Measurements from ENCODE around the gene CTIF. TPM values are rescaled to one million over a fixed set of nuclear protein-coding genes. Genes with fewer than 3 reads are reported as not detected.

The CTIF gene
- polyA plus RNA-seq, 1 donor from 2014 or later: 50.2 TPM

GRCh38 chr18:48728204-48728833 is 189.5 kb downstream of the CTIF start:
- no peak overlapping the region for H3K4me3 ChIP-seq (ENCODE audit: low read length)
- H3K9ac ChIP-seq (ENCODE audit: low read length): no peak overlapping the region
- TF ChIP-seq RAD21 (conservative IDR thresholded peaks at IDR 0.05) (no peak), REST (IDR thresholded peaks at IDR 0.05; ENCODE audit: borderline replicate concordance) (no peak), MXI1 (conservative IDR thresholded peaks at IDR 0.05; ENCODE audit: poor library complexity, severe bottlenecking) (no peak), CTCF (IDR thresholded peaks at IDR 0.05; ENCODE audit: poor library complexity, severe bottlenecking) (no peak), POLR2AphosphoS5 (IDR thresholded peaks at IDR 0.05) (no peak), TAF1 (IDR thresholded peaks at IDR 0.05; ENCODE audit: low read depth) (no peak), SMC3 (conservative IDR thresholded peaks at IDR 0.05; ENCODE audit: poor library complexity) (no peak)
- H3K9me2 ChIP-seq (ENCODE audit: insufficient read depth, low read length): no peaks in the 10 kb centered on the region
- no peaks in the 10 kb centered on the region for H4K20me1 ChIP-seq (ENCODE audit: insufficient read depth)
- peaks cover 3% of the 10 kb centered on the region for H3K36me3 ChIP-seq (ENCODE audit: insufficient read depth, low read length)
- no peak overlapping the region for H3K4me2 ChIP-seq (ENCODE audit: low read length)
- no peaks in the 10 kb centered on the region for H3F3A ChIP-seq (ENCODE audit: insufficient read depth, low read length, poor library complexity, severe bottlenecking)
- H3K27me3 ChIP-seq (ENCODE audit: insufficient read depth, low read depth, low read length): no peaks in the 10 kb centered on the region
- H3K79me2 ChIP-seq (replicated peaks; ENCODE audit: insufficient read depth, low read length): no peaks in the 10 kb centered on the region
- no peak overlapping the region for H3K27ac ChIP-seq (ENCODE audit: low read length)
- H2AFZ ChIP-seq (ENCODE audit: low read depth, low read length): no peak overlapping the region
- no peaks in the 10 kb centered on the region for H3K9me3 ChIP-seq (ENCODE audit: low read length)

GRCh38 chr18:48729404-48729803 is 190.6 kb downstream of the CTIF start:
- no peaks in the 10 kb centered on the region for H3K27me3 ChIP-seq (ENCODE audit: insufficient read depth, low read depth, low read length)
- H3K27ac ChIP-seq (ENCODE audit: low read length): no peak overlapping the region
- TF ChIP-seq EP300 (conservative IDR thresholded peaks at IDR 0.05; ENCODE audit: poor library complexity, severe bottlenecking) (no peak), POLR2AphosphoS5 (IDR thresholded peaks at IDR 0.05) (no peak), SMC3 (conservative IDR thresholded peaks at IDR 0.05; ENCODE audit: poor library complexity) (no peak), TAF1 (IDR thresholded peaks at IDR 0.05; ENCODE audit: low read depth) (no peak), CTCF (IDR thresholded peaks at IDR 0.05; ENCODE audit: poor library complexity, severe bottlenecking) (no peak), RAD21 (conservative IDR thresholded peaks at IDR 0.05) (no peak), MXI1 (conservative IDR thresholded peaks at IDR 0.05; ENCODE audit: poor library complexity, severe bottlenecking) (no peak), EZH2 (IDR thresholded peaks at IDR 0.05; ENCODE audit: borderline replicate concordance, insufficient read depth, low read length, poor library complexity, severe bottlenecking) (no peak), REST (IDR thresholded peaks at IDR 0.05; ENCODE audit: borderline replicate concordance) (no peak)
- no peak overlapping the region for H3K4me2 ChIP-seq (ENCODE audit: low read length)
- peaks cover 3% of the 10 kb centered on the region for H3K36me3 ChIP-seq (ENCODE audit: insufficient read depth, low read length)
- no peaks in the 10 kb centered on the region for H3F3A ChIP-seq (ENCODE audit: insufficient read depth, low read length, poor library complexity, severe bottlenecking)
- H3K4me3 ChIP-seq (ENCODE audit: low read length): no peak overlapping the region
- H2AFZ ChIP-seq (ENCODE audit: low read depth, low read length): no peak overlapping the region
- no peaks in the 10 kb centered on the region for H3K9me2 ChIP-seq (ENCODE audit: insufficient read depth, low read length)
- H3K9me3 ChIP-seq (ENCODE audit: low read length): no peaks in the 10 kb centered on the region
- H4K20me1 ChIP-seq (ENCODE audit: insufficient read depth): no peaks in the 10 kb centered on the region
- H3K79me2 ChIP-seq (replicated peaks; ENCODE audit: insufficient read depth, low read length): no peaks in the 10 kb centered on the region
- no peak overlapping the region for H3K9ac ChIP-seq (ENCODE audit: low read length)

Data from neural cell (in vitro differentiated cells).